OCI-LY7 (cell line): ENCODE results near the gene VIPR1. TPM values are rescaled to one million over a fixed set of nuclear protein-coding genes. Genes with fewer than 3 reads are reported as not detected.

Experiments used
- BruUV-seq: library from RNA; stranded (reverse); fragments of 400-500 nt; replicated peaks from 2 replicates; lab custom pipeline; 2021; lab: Mats Ljungman, UMichigan
- CTCF ChIA-PET: fragments of 300-600 bp; sonication (Branson Sonifier 250); formaldehyde crosslinking; loops from one replicate; lab custom pipeline; 2022; ENCODE audit warnings: antibody characterized with exemption; ENCODE audit not compliant: unreplicated experiment; lab: Charles Lee
- POLR2A ChIA-PET: fragments of 300-600 bp; sonication (Branson Sonifier 250); formaldehyde crosslinking; loops from one replicate; lab custom pipeline; 2022; ENCODE audit warnings: antibody characterized with exemption; lab: Charles Lee
- DNase-seq: peaks from one replicate; pipeline ENCODE4 v3.0.0-alpha.2; 2015; ENCODE audit warnings: low spot score
- H2AFZ ChIP-seq: fragments of 200-600 bp; sonication (generic), shearing (Covaris generic); 2 replicates; pipeline ENCODE4 v1.6.1; 2014; ENCODE audit warnings: mild to moderate bottlenecking, antibody characterized with exemption, low read length, moderate library complexity
- H3K27ac ChIP-seq: fragments of 200-600 bp; sonication (generic); 2 replicates; pipeline ENCODE4 v1.5.1; 2014; ENCODE audit warnings: mixed run types, low read depth, mild to moderate bottlenecking, moderate library complexity, low read length, inconsistent platforms; ENCODE audit not compliant: poor library complexity, severe bottlenecking
- H3K36me3 ChIP-seq: fragments of 200-600 bp; sonication (generic); 2 replicates; pipeline ENCODE4 v1.6.1; 2014; ENCODE audit warnings: mild to moderate bottlenecking, antibody characterized with exemption, low read length, moderate library complexity, mixed read lengths; ENCODE audit not compliant: insufficient read depth
- H3K4me1 ChIP-seq: fragments of 200-600 bp; sonication (generic); 2 replicates; pipeline ENCODE4 v1.5.1; 2014; ENCODE audit warnings: mild to moderate bottlenecking, low read length; ENCODE audit not compliant: insufficient read depth, poor library complexity, severe bottlenecking
- H3K4me2 ChIP-seq: fragments of 200-600 bp; sonication (generic); 2 replicates; pipeline ENCODE4 v1.6.1; 2014; ENCODE audit warnings: mild to moderate bottlenecking, low read length
- H3K4me3 ChIP-seq: fragments of 200-600 bp; sonication (generic); 2 replicates; pipeline ENCODE4 v1.5.1; 2014; ENCODE audit warnings: mild to moderate bottlenecking, low read depth, low read length; ENCODE audit not compliant: poor library complexity, severe bottlenecking
- H3K79me2 ChIP-seq: fragments of 200-600 bp; sonication (generic); 2 replicates; pipeline ENCODE4 v1.6.1; 2016; ENCODE audit warnings: low read depth, mild to moderate bottlenecking, low read length, moderate library complexity, mixed read lengths; ENCODE audit not compliant: insufficient read depth
- H3K9me2 ChIP-seq: fragments of 200-600 bp; sonication (generic); 2 replicates; pipeline ENCODE4 v1.6.1; 2016; ENCODE audit warnings: mild to moderate bottlenecking, low read length, mixed read lengths; ENCODE audit not compliant: insufficient read depth
- H3K9me3 ChIP-seq: fragments of 200-600 bp; sonication (generic); 2 replicates; pipeline ENCODE4 v1.6.1; 2014; ENCODE audit warnings: mild to moderate bottlenecking, mixed run types, low read length, mixed read lengths
- H4K20me1 ChIP-seq: fragments of 200-600 bp; sonication (generic); 2 replicates; pipeline ENCODE4 v1.6.1; 2014; ENCODE audit warnings: mild to moderate bottlenecking, antibody characterized with exemption, low read length, moderate library complexity, mixed read lengths; ENCODE audit not compliant: insufficient read depth
- EZH2phosphoT487 ChIP-seq: fragments of 200-600 bp; sonication (generic); IDR thresholded peaks from 2 replicates; pipeline ENCODE4 v1.6.1; 2018; ENCODE audit warnings: low read depth, borderline replicate concordance, mild to moderate bottlenecking, mixed run types, antibody characterized with exemption, low read length, moderate library complexity, mixed read lengths
- intact Hi-C: fragments of 100-400 bp; cut with micrococcal nuclease; formaldehyde crosslinking; loops from one replicate; pipeline ENCODE4 v1.10.0; 2022; ENCODE audit not compliant: unreplicated experiment
- total RNA-seq, 2 experiments: library from RNA; depleted of rRNA in 1 of 2; stranded (reverse); fragments of >200 nt in 1 of 2; shearing (Covaris generic) in 1 of 2; gene quantifications; 2 replicates each; pipeline ENCODE4 v1.2.3, GENCODE V29; 2014 to 2022
- TF ChIP-seq, protein P1 (sequence below): fragments of 200-600 bp; sonication (generic); conservative IDR thresholded peaks from 2 replicates; pipeline ENCODE4 v1.5.1; 2014; ENCODE audit warnings: mild to moderate bottlenecking, antibody characterized with exemption, low read length, moderate library complexity, mixed read lengths

VIPR1 gene
- total RNA-seq, 2 experiments from 2014 or later, result not detected

- H4K20me1 ChIP-seq, result no peaks in the 10 kb centered on the region
- no peaks in the 10 kb centered on the region for H3K36me3 ChIP-seq
- H3K4me1 ChIP-seq, result peaks cover 8% of the 10 kb centered on the region
- DNase-seq, result no peak
- H2AFZ ChIP-seq, result no peak overlapping the region
- CTCF ChIA-PET, result no interaction called here
- H3K9me3 ChIP-seq, result no peaks in the 10 kb centered on the region
- H3K9me2 ChIP-seq, result no peaks in the 10 kb centered on the region
- intact Hi-C loops, result loop anchor here (5.0 kb wide), 1 partner anchor 41 kb away; no protein-coding TSS in a partner anchor
- no peak overlapping the region for H3K27ac ChIP-seq
- no TSS peak for BruUV-seq
- H3K4me3 ChIP-seq, result no peak overlapping the region
- no peak overlapping the region for H3K4me2 ChIP-seq
- H3K79me2 ChIP-seq, result no peaks in the 10 kb centered on the region
- POLR2A ChIA-PET, result interaction anchor here (1.2 kb wide), 1 partner anchor 212 kb away, joined by 3 read pairs; no protein-coding TSS in a partner anchor
- TF ChIP-seq, protein P1, sequence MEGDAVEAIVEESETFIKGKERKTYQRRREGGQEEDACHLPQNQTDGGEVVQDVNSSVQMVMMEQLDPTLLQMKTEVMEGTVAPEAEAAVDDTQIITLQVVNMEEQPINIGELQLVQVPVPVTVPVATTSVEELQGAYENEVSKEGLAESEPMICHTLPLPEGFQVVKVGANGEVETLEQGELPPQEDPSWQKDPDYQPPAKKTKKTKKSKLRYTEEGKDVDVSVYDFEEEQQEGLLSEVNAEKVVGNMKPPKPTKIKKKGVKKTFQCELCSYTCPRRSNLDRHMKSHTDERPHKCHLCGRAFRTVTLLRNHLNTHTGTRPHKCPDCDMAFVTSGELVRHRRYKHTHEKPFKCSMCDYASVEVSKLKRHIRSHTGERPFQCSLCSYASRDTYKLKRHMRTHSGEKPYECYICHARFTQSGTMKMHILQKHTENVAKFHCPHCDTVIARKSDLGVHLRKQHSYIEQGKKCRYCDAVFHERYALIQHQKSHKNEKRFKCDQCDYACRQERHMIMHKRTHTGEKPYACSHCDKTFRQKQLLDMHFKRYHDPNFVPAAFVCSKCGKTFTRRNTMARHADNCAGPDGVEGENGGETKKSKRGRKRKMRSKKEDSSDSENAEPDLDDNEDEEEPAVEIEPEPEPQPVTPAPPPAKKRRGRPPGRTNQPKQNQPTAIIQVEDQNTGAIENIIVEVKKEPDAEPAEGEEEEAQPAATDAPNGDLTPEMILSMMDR, result no peak
- no peak for TF ChIP-seq EZH2phosphoT487
Observed at GRCh38 chr3:42501321-42501680, 1.1 kb upstream of the VIPR1 start.

DNA sequence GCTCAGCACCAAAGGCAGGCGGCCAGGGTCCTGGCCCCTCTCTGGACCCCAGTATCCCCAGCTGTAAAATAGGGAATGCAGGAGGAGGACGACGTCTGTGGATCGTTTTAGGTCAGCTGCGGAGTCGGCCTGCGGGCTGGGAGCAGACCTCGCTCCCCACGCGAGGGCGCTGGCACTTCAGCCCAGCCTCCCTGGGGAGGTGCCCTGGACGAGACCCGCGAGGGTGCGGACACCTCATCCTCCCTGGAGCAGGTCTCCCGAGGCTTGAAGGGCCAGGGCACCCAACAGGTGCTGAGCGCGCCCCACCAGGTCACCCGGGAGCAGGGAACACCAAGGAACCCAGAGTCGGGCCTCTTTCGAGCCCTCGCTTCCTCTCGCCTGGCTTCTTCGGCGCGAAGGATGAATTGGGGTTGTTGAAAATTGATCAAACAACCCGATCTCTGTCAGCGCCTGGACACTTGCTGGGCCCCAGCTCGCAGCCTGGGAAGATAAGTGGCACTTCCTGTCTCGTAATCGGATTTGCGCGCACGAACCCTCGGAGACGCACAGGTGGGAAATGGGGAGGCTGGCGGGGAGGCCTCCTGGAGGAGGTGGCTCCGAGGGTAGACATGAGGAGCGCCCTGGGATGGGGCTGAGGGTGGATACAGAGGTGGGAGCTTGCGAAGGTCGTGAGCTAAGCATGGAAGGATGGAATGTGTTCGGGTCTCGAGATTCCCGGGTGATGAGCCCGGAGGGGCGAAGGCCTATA lies 588 bp upstream of the VIPR1 start:
- no peaks in the 10 kb centered on the region for H3K36me3 ChIP-seq
- no peak overlapping the region for H3K27ac ChIP-seq
- H3K9me3 ChIP-seq, result no peaks in the 10 kb centered on the region
- BruUV-seq, result no TSS peak
- no peak for TF ChIP-seq EZH2phosphoT487
- TF ChIP-seq, protein P1, result peak; percentile 61
- ChIA-PET POLR2A (interaction anchor here (1.0 to 1.2 kb wide), 2 partner anchors 16 to 212 kb away, joined by 3 read pairs; no protein-coding TSS in a partner anchor), CTCF (interaction anchor here (1.0 kb wide), 1 partner anchor 9 kb away, joined by 3 read pairs; no protein-coding TSS in a partner anchor)
- peak overlapping the region; percentile 48; the same call in 1 of the 2 replicates for H2AFZ ChIP-seq
- DNase-seq, result peak; percentile 22
- H3K4me2 ChIP-seq, result peak overlapping the region; percentile 77
- no peaks in the 10 kb centered on the region for H4K20me1 ChIP-seq
- no peaks in the 10 kb centered on the region for H3K79me2 ChIP-seq
- H3K9me2 ChIP-seq, result no peaks in the 10 kb centered on the region
- H3K4me3 ChIP-seq, result peak overlapping the region; percentile 63
- H3K4me1 ChIP-seq, result peaks cover 8% of the 10 kb centered on the region
- intact Hi-C loops, result loop anchor here (5.0 kb wide), 1 partner anchor 40 kb away; no protein-coding TSS in a partner anchor
